Neutrophil (primary cell): Measurements from ENCODE around the gene CDK13.

Source experiments
- H3K27ac ChIP-seq: fragments of 200-600 bp; sonication (generic); 2 replicates; pipeline ENCODE4 v1.5.1; 2016; ENCODE audit warnings: mild to moderate bottlenecking, moderate library complexity
- H3K27me3 ChIP-seq: fragments of 200-600 bp; sonication (generic); 2 replicates; pipeline ENCODE4 v1.6.0; 2016; ENCODE audit warnings: mild to moderate bottlenecking
- H3K36me3 ChIP-seq: fragments of 200-600 bp; sonication (generic); 2 replicates; pipeline ENCODE4 v1.5.1; 2017
- H3K4me1 ChIP-seq, 2 experiments: fragments of 200-600 bp in 1 of 2; sonication (generic) in 1 of 2; 1 replicate in 1 of 2; 2 replicates in 1 of 2; pipeline versions ENCODE4 v1.5.1 to v1.6.1; 2013 to 2016; ENCODE audit warnings: low read depth in 1 of 2, low read length in 1 of 2, mild to moderate bottlenecking in 1 of 2, moderate library complexity in 1 of 2; ENCODE audit not compliant: control insufficient read depth in 1 of 2, insufficient read depth in 1 of 2
- H3K4me3 ChIP-seq, 2 experiments: fragments of 200-600 bp in 1 of 2; sonication (generic) in 1 of 2; 1 replicate in 1 of 2; 2 replicates in 1 of 2; pipeline ENCODE4 v1.5.1; 2013 to 2016; ENCODE audit warnings: low read depth in 1 of 2, low read length in 1 of 2, mild to moderate bottlenecking in 1 of 2, moderate library complexity in 1 of 2
- H3K9me3 ChIP-seq: fragments of 200-600 bp; sonication (generic); 2 replicates; pipeline ENCODE4 v1.5.1; 2016
- TF ChIP-seq, protein P1 (sequence below): fragments of 200-600 bp; sonication (generic); IDR thresholded peaks from 2 replicates; pipeline ENCODE4 v1.5.1; 2016; ENCODE audit warnings: antibody characterized with exemption

The CDK13 gene

DNA sequence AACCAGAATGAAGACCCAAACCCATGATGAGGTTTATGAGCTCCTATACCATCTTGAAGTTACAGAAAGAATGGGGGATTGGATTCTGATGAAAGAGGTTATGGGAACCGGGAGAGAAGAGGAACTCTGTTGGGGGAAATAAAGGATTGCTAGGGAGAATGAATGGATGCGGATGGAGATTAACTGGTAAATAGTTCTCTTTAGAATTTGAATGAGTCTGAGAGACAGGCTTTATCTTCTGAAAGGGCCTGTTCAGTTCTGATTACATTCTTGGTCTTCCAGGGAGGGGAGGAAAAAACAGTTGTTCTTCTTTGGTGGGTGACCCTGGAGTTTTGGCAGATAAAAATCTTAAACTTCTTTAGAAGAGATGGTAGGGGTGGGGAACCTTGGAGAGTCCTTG is 198.6 kb downstream of the CDK13 start:
- H3K36me3 ChIP-seq = no peaks in the 10 kb centered on the region
- H3K9me3 ChIP-seq = no peaks in the 10 kb centered on the region
- no peaks in the 10 kb centered on the region for H3K4me1 ChIP-seq
- no peak overlapping the region for H3K27ac ChIP-seq
- H3K4me3 ChIP-seq = no peak overlapping the region
- H3K27me3 ChIP-seq = no peaks in the 10 kb centered on the region
- TF ChIP-seq, protein P1, sequence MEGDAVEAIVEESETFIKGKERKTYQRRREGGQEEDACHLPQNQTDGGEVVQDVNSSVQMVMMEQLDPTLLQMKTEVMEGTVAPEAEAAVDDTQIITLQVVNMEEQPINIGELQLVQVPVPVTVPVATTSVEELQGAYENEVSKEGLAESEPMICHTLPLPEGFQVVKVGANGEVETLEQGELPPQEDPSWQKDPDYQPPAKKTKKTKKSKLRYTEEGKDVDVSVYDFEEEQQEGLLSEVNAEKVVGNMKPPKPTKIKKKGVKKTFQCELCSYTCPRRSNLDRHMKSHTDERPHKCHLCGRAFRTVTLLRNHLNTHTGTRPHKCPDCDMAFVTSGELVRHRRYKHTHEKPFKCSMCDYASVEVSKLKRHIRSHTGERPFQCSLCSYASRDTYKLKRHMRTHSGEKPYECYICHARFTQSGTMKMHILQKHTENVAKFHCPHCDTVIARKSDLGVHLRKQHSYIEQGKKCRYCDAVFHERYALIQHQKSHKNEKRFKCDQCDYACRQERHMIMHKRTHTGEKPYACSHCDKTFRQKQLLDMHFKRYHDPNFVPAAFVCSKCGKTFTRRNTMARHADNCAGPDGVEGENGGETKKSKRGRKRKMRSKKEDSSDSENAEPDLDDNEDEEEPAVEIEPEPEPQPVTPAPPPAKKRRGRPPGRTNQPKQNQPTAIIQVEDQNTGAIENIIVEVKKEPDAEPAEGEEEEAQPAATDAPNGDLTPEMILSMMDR = no peak
